GM03348 (cell line): ENCODE data around the gene SRSF6.
"Not testable (repeated sequence)": the region's sequence is repeated elsewhere in the genome, so short reads cannot be mapped to it uniquely, and the experiment has no call there.

Experiments
- DNase-seq: peaks from one replicate; pipeline ENCODE4 v3.0.0; 2012; ENCODE audit warnings: low spot score

The SRSF6 gene

DNA sequence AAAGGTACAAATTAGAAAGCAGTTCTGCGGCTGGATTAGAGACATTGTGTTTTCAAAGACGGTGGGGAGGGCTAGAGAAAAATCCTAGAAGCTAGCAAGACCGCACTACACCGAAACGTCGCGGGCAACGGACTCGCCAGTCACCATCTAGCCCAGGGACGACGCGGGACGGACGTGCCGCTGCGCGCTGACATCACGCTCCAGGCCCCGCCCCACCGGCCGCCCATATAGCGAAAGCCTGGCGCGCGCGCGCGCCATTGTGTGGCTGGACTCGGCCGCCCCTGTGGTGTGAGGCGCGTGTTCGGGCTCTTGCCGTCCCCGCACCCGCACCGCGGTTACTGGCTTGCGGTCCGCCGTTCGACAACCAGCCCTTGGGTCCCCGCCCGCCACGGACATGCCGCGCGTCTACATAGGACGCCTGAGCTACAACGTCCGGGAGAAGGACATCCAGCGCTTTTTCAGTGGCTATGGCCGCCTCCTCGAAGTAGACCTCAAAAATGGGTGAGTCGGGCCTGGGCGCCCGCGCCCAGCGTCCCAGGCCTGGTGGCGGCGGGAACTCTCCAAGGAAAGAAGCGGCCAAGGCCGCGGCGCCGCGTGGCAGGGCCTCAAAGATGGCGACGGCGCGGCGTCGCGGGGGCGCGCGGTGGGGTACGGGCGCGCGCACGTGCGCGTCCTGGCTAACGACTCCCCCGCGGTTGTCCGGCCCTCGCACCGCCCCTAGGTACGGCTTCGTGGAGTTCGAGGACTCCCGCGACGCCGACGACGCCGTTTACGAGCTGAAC, at the start of gene SRSF6:
SRSF6 (plus strand) TSS at position 257 of the 782 bp plus-strand sequence; CDS start at position 395, 138 bp downstream.
- DNase-seq, result peak; percentile 96

DNA sequence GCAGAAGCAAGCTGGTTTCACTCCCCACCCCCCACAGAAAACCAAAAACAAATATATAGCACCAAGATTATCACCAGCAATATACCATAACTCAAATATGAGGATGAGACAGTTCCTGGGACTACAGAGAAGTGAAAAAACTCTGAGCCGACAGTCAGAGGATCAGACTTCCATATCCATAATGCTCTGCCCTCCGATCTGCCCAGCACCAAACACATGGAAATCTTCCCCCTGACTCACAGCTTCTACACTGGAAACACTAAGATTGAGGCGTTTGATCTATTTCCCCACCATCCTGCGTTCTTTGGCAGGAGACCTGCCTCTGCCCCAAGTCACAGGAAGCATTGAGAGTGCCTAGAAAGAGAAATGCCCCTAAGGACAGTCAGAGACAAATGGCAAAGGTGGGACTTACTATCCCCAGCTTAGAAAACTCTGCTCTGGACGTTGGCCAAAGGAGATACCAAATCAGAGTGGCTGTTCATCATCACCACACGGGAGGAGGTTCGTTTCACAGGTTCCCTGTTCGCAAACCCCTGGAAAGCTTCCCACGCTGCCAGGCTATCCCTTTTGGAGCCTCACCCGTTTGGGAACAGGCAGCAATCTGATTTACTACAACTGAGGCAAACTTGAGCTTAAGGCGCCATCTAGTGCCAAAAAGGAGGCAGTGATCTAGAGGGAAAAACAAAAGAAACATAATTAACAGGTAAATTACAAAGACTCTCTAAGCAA, 48.7 kb upstream of the SRSF6 start:
- DNase-seq, result peak; percentile 63

DNA sequence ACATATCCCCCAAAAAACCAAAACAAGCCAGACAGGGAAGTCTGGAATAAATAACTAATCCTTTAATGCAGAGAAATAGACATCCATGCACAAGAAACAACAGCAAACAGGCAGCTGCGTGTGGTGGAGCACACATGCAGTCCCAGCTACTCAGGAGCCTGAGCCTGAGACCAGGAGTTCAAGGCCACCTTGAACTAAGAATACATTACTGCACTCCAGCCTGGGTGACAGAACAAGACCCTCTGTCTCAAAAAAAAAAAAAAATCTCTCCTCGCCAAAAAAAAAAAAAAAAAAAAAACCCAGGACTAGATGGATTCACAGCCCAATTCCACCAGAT, 48.2 kb upstream of the SRSF6 start:
- no peak for DNase-seq

DNA sequence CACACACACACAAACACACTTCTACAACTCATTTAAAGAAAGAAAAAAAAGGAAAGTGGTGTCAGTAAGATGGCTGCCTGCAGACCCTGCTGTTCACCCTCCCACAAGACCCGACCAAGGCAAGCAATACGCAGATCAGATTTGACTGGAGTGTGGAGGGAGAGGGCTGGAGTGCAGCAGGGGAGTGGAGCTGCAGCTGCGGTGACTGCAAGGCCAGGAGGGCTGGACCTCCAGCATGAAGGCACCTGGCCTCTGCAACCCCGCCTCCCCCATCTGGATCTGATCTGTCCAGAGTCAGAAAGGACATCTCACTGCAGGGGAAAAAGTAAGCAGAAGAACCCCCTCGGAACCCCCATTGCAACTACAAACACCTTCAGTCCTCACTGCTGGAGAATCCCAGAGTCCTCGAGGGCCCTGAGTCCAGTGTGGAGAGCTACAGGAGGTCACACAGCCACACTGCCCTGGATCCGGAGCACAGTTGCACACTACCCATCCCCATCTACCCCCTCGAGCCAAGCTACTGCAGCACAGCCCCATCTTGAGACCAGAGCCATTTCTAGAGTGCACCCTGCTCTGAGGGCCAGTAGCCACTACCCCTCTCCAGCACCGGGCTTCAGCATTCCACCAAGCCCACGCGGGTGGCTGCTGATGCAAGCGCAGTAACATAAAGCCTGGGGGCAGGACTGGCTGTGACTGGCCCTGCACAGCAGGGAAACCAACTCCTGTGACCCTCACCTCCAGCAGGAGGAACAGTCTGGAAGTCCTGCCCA, 41.9 kb upstream of the SRSF6 start:
- DNase-seq, result no peak

DNA sequence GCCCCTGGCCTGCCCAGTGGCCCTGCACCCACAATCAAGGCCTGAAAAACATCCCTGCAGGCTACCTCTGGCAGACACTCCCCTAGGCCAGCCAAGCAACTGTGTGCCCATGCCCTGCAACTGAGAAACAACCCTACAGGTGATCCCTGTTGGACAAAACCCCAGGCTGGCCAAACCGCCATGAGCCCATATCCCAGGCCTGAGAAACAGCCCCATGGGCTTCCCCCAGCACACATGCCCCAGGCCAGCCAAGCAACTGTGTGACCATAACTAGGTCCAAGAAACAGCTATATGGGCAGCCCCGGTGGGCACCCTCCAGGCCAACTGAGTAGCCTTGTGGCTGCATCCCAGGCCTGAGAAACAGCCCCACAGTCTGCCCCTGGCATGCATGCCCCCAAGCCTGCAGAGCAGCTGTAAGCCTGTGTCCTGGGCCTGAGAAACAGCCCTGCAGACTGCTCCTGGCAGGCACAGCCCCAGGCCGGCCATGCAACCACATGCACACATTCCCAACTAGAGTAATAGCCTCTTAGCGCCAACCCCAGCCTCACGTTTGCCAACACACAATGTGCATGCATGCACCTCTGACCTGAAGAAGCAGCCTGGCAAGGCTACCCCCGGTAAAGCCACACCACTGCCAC, 41.0 kb upstream of the SRSF6 start:
- DNase-seq, result no peak

DNA sequence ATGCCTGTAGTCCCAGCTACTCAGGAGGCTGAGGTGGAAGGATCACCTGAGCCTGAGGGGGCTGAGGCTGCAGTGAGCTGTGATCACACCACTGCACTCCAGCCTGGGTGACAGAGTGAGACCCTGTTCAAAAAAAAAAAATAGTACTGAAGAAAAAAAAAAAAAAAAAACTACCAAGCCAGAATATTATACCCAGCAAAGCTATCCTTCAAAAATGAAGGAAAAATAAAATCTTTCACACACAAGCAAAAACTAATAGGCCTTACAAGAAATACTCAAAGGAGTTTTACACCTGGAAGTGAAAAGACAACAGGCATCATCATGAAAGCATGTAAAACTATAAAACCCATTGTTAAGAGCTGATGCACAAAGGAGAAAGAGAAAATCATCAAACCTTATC, 37.5 kb upstream of the SRSF6 start:
- DNase-seq, result no peak

DNA sequence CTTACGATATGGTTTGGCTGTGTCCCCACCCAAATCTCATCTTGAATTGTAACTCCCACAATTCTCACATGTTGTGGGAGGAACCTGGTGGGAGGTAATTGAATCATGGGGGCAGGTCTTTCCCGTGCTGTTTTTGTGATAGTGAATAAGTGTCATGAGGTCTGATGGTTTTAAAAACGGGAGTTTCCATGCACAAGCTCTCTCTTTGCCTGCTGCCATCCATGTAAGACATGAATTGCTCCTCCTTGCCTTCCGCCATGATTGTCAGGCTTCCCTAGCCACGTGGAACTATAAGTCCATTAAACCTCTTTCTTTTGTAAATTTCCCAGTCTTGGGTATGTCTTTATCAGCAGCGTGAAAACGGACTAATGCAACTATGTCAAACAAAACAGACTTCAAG, 36.8 kb upstream of the SRSF6 start:
- DNase-seq, result not testable (repeated sequence)

DNA sequence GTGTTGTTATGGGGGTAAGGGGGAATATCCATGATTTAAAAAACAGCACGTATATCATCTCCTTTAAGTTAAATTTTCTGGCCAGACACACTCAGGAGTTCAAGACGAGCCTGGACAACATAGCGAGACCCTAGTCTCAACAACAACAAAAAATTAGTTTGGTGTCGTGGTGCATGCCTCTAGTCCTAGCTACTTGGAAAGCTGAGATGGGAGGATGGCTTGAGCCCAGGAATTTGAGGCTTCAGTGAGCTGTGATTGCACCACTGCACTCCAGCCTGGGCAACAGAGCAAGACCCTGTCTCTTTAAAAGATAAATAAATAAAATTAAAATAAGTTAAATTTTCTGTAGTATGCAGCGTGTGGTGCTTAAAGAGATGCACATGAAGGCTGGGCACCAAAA, 31.5 kb upstream of the SRSF6 start:
- no peak for DNase-seq

DNA sequence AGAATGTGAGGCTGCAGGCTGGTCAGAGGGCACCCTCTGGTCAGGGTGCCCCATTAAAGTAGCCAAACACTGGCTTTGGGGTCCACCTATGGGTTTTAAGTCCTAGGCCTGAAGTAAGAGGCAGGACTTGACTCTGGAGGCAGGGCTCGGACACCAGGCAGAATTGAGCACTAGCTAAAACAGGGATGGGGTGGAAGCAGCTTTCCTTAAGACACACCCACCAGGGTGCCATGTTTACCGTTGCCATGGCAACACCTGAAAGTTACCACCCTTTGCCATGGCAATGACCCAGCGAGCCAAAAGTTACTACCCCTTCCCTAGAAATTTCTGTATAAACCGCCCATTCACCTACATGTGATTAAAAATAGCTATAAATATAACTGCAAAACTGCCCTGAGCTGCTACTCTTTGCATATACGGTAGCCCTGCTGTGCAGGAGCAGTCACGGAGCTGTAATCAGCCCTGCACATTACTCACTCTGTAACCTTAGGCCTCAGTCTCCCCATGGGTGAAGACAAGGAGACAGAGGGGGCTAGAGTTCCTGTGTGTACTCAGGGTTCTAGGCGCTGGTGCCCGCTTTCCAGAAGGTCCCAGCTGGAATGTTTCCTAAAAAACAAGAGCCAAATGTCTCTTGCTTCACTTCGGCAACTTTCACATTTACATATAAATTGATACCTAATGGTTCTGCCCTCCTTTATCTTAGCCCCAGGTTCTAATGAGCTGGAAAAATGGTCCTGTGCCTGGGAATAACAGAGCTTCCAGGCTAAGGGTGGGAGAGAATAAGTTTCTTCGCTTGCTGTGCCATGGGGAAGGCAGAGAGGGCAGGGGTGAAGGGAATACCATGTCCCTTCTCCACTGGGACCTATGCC, 27.2 kb upstream of the SRSF6 start:
- DNase-seq, result no peak

DNA sequence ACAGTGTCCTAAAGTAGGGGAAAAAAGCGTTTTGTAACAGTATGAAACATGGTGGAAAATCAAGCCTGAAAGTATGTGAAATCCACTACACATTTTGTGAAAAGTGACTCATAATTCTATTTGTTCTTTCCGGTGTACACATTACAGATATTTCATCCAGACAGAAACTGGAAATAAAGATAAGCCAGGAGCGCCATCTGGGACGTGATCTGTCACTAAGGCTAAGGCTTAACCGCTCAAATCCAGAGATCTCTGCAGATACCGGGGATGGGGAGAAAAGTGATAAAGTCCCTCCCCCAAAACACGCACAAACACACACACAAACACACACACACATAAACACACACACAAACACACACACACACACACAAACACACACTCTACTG, 26.6 kb upstream of the SRSF6 start:
- no peak for DNase-seq

DNA sequence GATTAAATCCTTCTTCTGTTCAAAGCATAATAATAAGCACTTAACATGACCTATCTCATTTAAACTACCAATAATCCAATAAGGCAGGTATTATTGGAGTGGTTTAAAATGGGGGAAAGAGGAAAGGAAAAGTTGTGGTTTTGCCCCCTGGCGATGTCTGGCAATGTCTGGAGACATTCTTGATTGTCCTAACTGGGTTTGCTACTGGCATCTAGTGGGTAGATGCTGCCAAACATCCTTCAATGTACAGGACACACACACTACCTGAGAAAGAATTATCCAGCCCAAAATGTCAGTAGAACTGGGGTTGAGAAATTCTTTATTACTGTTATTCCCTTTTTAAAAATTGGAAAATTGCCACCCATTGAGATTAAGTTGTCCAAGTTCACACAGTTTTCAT, 25.2 kb upstream of the SRSF6 start:
- no peak for DNase-seq

DNA sequence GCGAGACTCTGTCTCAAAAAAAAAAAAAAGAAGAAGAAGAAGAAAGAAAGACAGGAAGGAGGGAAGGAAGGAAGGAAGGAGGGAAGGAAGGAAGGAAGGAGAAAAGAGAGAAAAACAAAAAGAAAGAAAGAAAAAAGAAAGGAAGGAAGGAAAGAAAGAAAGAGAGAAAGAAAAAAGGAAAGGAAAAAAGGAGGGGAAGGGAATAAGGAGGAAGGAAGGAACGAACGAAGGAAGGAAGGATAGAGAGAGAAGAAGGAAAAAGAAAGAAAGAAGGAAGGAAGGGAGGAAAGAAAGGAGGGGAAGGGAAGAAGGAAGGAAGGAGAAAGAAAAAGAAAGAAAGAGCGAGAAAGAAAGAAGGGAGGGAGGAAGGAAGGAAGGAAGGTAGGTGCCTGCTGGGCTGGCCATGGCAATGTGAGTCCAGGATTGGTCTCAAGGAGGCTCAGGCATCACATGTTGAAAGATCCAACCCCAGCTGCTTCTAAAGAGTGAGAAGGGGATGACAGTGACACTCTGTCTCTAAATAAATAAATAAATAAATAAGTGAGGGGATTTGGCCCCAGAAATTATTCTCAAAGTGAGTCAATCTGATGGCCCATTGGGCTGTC, 24.3 kb upstream of the SRSF6 start:
- no peak for DNase-seq

DNA sequence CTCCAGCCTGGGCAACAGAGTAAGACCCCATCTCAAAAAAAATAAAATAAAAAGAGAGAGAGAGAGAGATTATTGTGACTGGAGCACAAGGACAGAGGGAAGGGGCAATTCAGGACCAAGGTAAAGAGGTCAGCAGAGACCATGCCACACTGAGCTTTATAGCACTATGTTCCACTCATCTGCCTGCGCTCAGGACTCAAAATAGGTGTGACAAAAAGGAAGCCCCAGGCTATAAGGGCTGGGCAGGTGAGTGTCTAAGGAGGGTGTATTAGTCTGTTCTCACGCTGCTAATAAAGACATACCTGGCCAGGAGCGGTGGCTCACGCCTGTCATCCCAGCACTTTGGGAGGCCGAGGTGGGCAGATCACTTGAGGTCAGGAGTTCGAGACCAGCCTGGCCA, 23.1 kb upstream of the SRSF6 start:
- DNase-seq, result no peak

DNA sequence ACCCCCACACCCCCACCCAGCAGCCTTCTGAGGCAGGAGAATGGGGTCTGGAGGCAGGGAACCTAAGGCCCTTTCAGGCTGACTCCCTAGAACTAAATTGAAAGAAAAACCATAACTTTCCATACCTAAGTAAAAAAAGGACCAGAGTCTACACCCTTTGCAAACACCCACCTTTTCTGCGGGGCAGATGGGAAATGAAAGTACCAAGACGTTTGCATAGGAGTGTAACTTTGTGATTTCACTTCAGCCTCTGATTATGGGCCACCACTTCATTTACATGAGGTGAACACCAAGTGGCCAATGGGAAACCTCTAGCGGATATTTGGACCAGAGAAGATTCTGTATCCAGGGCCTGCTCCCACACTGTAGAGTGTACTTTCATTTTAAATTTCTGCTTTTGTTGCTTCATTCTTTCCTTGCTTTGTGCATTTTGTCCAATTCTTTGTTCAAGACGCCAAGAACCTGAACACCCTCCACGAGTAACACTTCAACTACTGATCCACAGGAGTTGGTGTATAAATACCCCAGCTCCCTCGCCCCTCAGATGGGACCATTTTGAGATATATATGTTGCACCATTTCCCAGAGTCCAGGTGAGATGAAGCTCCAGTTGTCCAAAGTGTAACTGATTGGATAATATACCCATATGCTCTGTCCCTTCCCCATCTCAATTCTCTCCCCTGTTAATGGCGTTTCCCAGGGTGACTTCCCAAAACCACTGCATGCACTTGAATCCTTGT, 18.9 kb upstream of the SRSF6 start:
- no peak for DNase-seq

DNA sequence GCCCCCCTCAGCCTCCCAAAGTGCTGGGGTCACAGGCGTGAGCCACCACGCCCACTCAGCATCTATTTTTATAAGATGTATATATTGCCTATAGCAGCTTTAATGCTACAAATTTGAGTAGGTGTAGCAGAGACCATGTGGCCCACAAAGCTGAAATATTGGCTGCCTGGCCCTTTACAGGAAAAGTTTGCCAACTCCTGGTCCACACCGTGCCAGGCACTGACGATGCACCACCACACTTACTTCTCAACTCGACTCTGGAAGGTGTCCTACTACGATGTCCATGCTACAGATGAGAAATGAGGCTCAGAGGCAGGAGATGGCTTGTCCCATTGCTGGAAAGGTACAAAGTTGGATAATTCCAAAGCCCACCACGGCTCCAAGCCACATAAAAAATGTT, 17.2 kb upstream of the SRSF6 start:
- DNase-seq, result no peak

DNA sequence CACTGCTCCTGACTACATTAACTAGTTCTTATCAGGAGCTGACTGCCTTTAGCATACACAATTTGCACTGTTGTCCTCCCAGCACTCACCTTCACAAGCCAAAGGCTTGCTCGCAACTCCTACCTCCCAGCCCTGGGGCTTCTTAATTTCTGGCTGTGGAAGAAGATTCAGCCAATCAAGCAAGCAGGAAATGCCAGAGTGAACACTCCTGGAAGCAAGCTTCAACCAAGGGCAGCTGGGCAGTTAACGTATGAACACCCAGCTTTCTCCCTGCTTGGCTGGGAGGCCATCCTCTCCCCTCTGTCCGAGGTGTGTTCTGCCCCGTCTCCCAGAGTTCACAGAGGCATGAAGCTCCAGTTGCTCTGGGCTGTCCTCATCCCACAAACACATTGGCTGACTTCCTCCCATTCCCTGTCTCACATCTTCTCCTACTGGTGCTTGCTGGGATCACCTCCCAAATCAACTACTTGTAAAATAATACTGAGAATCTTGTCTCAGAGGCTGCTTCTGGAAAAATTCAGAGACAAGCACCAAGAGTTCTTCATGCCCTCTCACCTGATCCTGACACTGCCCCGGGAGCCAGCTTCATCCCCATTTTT, 15.3 kb upstream of the SRSF6 start:
- DNase-seq, result peak; percentile 65

DNA sequence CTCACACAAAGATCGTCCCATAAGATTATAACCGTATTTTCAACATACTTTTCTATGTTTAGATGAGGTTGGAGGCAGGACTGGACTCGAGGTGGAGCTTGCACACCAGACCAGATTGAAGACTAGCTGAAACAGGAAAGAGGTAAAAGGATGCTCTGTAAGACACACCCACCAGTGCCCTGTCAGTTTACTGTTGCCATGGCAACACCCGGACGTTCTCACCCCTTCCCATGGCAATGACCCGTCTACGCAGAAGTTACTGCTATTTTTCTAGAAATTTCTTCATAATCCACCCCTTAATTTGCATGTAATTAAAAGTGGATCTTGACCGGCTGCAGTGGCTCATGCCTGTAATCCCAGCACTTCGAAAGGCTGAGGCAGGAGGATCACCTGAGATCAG, 13.6 kb upstream of the SRSF6 start:
- DNase-seq, result no peak

DNA sequence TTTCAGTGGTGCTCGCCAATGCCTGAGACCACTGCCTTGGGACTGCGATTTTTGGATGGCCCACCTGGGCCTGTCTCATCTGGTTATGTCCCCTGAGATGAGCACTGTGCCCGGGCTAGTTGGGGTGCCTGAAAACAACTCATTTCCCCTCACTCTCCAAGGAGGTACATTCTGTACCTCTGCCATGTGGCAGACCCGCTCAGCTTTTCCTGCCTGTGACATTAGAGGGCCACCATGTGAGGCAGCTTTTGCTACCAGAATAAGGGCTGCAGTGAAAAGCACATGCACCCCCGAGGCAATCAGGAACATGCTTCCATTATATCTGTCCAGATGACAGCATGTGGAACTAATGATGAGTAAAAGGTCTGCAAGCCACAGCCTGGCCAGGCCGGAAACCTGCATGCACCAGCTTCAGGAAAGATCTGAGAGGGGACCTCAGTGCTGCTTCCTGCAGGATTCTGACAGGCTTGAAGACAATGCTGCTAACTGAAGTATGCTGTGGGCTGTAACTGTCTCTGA, 11.3 kb upstream of the SRSF6 start:
- peak; percentile 31 for DNase-seq

DNA sequence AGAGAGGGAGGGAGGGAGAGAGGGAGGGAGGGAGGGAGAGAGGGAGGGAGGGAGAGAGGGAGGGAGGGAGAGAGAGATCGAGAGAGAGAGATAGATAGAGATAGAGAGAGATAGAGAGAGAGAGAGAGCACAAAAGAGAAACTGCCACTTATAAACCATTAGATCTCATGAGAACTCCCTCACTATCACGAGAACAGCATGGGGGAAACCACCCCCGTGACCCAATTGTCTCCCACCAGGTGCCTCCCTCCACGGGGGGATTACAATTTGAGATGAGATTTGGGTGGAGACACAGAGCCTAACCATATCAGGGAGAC, 9.3 kb upstream of the SRSF6 start:
- DNase-seq, result not testable (repeated sequence)
